ENCODE measurements around the gene TANC1.

DNA sequence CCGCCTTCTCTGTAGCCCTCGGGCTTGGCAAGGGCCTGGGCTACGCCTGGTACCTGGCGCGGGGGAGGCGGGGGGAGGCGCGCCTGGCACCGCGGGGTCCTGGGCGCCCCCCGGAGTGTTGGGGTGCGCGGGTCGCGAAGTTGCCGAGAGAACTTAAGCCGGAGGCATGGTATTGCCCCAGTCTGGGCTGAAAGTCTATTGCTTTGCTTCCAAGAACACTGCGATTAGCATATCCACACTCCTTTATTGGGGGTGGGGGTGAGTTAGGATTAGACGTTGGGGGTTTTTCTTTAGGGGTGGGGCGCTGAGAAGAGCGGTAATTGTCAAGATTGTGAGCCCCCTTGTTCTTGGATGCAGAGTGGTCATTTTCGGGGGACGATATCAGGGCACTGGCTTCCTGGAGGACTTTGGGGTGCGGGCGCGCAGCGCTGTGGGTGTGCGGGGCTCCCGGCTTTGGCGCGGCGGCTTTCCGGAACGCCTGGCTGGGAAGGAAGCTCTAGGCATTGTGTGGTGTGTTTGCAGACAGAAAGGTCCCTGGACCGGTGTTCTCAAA, 798 bp downstream of the TANC1 start:
- TF ChIP-seq, protein P1, sequence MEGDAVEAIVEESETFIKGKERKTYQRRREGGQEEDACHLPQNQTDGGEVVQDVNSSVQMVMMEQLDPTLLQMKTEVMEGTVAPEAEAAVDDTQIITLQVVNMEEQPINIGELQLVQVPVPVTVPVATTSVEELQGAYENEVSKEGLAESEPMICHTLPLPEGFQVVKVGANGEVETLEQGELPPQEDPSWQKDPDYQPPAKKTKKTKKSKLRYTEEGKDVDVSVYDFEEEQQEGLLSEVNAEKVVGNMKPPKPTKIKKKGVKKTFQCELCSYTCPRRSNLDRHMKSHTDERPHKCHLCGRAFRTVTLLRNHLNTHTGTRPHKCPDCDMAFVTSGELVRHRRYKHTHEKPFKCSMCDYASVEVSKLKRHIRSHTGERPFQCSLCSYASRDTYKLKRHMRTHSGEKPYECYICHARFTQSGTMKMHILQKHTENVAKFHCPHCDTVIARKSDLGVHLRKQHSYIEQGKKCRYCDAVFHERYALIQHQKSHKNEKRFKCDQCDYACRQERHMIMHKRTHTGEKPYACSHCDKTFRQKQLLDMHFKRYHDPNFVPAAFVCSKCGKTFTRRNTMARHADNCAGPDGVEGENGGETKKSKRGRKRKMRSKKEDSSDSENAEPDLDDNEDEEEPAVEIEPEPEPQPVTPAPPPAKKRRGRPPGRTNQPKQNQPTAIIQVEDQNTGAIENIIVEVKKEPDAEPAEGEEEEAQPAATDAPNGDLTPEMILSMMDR (IDR thresholded peaks at IDR 0.05): no peak
- no peak for TF ChIP-seq POLR2A (IDR thresholded peaks at IDR 0.05)
